Germinal center (tissue), 1 donor: Measurements from ENCODE around the gene LRIG1.
A peak's percentile ranks its signal among the peaks of the same experiment; 100 is the strongest.

Source experiments
- DNase-seq: peaks from one replicate; pipeline ENCODE4 v3.0.0; 2012; ENCODE audit warnings: mixed read lengths, low spot score

The LRIG1 gene

DNA sequence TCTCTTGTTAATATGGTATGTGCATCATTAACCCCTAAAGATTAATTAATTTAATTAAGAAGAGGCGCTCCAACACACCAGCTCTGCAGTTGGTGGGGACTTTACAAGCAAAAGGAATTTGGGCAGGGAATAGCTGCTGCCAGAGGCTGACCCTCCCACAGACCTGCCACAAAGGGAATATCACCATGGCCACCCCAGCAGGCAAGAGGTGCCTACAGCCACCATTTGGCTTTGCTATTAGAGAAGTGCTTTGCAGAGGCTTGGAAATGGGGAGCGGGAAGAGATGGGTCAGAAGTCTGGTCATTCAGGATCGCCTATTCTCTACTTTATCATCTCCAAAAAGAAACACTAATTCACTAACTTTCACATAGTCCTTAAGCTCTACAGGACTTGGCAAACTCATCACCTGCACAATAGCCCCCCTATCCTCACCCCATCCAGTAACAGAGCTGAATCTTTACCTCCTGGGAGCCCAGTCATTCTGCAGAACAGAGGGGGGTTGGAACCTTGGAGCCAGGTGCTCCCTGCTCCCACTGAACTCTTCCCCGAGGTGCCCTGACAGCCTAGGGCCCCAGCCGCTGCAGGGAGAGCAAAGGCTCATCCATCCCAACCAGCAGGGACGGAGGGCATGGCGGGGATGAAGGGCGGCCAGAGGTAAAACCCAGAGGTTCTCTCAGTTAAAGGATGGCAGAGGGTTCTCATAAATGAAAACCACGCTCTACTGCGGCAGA is 29.7 kb downstream of the LRIG1 start:
- no peak for DNase-seq

- no peak for DNase-seq
Observed at GRCh38 chr3:66470285-66470684, 30.5 kb downstream of the LRIG1 start.

DNA sequence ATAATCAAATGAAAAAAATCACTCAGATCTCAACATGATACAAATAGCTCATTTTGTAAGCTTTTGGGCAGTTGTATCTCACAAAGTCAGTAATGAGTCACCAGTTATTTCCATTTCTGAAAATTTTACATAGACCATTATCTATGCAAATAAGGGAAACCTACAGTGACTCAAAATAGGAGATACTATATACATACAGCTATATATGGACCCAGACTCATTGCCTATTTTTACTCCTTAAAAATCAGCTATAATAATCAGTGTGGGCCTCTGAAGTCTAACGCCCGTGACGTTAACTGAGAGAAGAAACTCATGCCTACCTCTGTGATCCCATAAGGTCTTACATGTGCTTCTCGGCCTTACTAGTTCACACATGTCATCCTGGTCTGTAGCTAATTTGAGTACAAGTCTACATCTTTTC is 31.6 kb downstream of the LRIG1 start:
- DNase-seq, result peak; percentile 27

- no peak for DNase-seq
Observed at GRCh38 chr3:66467996-66468735, 32.7 kb downstream of the LRIG1 start.

- DNase-seq, result no peak
Observed at GRCh38 chr3:66466606-66467270, 34.1 kb downstream of the LRIG1 start.

DNA sequence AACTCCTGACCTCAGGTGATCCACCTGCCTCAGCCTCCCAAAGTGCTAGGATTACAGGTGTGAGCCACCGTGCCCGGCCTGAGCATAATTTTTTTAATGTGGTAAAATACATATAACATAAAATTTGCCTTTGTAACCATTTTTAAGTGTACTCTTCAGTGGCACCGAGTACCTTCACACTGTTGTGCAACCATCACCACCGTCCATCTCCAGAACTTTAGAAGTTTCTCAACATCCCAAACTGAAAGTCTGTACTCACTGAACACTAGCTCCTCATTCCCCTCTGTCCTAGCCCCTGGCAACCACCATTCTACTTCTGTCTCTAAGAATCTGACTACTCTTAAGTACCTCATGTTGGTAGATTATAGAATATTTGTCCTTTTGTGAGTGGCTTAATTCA is 35.2 kb downstream of the LRIG1 start:
- DNase-seq, result no peak

DNA sequence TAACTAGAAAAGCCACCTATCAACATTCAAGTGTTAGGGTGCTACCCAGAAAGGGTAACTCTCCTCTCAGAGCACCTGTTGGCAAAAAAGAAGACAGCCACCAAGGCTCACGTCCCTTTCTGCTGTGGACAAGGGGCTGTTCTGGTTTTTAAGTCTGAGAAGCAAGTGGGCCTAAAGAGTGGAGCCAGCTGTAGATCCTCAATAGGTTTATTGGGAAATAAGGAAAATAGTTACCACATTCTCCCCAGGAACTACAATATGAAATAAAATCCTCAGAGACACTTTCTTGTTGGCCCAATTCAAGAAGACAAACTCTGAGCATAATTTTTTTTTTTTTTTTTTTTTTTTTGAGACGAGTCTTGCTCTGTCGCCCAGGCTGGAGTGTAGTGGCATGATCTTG is 35.8 kb downstream of the LRIG1 start:
- DNase-seq, result no peak

DNA sequence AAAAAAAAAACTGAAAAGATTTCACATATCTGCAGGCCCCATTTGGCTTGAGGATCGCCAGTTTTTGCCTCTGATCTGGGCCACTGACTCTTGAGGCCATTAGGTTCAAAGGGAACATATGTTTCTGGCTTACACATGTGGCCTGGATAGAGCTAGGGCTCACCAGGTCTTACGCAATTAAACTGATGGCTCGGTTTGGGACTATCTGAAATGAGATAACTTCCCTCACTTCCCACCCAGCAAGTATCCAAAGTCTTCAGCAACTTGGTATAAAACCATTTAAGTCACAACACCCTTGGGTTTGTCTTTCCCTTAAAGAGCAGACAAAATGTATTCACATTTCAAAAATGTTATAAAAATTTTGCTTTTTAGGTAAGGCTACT is 36.3 kb downstream of the LRIG1 start:
- no peak for DNase-seq

DNA sequence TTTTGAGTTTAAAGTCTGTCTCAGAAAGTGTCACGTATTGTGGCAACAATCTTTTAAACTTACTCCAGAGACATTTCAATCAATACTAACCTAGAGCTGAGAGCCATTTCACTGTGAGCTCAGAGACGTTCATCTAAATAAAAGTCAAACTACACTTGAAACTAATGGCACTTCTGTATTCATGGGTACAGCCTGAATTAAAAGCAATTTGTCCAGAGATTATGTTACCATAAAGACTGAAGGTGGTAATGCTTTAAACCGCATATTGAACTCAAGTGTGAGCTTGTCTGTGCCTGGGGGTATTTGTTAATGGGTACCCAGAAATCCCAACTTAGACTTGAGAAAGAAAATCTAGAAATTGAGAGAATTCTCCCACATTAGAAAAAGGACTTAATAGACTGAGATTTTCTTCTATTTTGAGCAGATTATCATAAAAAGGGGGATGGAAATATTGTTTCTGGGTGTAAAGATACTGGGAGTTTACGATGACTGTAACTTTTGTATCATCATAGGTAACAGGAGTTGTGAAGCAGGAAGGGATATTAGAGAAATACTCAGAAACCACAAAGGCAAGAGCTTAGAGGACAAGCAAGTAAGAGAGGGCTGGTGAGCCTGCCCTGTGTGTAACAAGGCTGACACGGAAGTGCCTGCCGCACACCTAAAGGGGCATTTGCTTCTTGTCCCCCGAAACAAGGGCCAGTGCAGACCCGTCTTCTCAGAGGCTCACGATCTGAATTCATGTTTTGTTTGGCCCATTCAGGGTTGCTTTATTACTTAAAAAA is 36.9 kb downstream of the LRIG1 start:
- no peak for DNase-seq

DNA sequence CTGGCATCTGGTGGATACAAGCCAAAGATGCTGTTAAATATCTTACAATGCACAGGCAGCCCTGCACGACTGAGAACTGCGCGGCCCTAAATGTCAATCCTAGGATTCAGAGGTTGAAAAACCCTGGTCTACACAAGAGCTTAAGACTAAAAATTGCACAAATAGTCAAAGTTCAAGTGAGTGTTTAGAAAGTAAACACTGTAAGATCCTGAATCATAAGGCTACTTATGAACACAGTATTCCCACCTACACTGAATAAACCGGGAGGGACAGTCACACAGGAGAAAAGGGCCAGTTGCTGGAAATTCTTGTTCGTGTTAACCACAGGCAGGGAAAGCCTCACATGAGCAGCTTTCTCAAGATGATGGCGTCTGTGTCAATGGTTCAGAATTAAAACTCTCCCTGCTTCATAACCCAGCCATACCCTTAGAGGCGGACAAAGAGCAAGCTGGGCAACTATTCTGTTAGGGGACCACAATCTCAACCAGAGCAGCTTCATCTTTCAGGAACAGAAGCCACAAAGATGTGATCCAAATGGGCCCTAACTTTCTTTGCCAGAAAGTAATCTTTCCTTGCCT is 37.7 kb downstream of the LRIG1 start:
- DNase-seq, result no peak

DNA sequence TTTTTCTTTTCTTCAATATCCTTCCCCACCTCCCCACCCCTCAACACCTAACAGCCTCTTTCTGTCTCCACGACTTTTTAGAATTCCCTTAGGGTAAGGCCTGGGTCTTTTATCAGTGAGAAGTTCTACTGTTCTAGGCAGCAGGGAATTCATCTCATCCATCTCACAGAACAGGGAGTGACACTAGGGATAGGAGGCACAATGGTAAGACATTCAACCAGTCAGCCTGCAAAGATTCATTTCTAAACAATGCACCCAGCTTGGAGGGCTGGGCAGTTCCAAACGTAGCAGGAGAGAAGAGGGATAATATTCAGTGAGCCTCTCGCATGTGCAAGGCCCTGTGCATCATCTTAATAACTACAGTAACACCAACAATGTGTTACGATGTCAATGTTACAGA is 43.6 kb downstream of the LRIG1 start:
- DNase-seq, result no peak

GRCh38 chr3:66456711-66457173 is 44.1 kb downstream of the LRIG1 start:
- DNase-seq, result no peak

GRCh38 chr3:66454464-66454859 is 46.4 kb downstream of the LRIG1 start:
- no peak for DNase-seq

- no peak for DNase-seq
Observed at GRCh38 chr3:66453651-66454463, 47.0 kb downstream of the LRIG1 start.

DNA sequence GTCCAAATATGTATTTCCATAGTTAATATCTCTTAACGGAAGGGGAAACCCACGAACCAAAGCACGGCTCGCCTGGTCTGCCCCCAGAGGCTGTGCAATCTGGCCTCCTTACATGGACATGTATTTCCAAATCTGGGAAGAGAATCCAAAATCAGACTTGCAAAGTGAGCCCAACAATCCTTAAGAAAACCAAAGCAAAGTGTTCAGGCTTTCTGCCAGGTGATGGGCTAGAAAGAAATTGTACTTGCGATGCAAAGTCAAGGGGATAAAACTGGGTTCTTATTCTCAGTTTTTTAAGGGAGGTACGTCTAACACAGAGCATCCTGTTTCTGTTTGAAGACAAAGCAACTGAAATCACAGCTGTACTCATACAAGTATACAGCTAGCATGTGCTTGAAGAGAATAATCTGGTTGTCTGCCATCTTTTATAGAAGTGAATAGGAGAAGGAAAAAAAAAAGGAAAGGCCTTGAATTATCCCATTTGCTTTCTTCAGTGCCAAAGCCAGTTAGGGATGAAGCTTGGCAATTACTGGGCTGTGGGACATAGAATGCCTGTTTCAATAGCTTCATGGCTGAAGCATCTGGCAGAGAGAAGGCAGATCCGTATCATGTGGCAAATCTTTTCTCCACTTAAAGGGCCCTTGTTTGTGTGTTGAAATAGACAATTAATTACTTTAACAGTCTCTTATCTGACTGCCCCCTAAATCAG is 48.4 kb downstream of the LRIG1 start:
- DNase-seq, result no peak

DNA sequence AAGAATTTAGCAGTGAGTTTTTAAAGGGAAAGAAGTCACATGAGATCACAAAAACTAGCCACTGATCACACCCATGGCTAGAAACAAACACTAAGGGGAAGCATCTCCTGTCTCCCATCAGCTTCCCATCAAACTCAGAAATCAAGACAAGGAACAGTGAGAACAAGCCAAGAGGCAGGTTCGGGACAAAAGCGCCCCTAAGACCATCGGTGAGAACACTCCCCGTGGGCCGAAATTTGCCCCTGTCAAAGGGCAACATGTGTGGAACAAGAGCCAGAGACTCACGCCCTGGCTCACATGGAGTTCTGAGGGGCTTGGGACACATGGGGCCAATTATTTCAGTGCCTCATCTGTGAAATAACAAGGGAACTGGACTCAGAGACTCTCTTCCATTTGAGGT is 49.1 kb downstream of the LRIG1 start:
- no peak for DNase-seq

DNA sequence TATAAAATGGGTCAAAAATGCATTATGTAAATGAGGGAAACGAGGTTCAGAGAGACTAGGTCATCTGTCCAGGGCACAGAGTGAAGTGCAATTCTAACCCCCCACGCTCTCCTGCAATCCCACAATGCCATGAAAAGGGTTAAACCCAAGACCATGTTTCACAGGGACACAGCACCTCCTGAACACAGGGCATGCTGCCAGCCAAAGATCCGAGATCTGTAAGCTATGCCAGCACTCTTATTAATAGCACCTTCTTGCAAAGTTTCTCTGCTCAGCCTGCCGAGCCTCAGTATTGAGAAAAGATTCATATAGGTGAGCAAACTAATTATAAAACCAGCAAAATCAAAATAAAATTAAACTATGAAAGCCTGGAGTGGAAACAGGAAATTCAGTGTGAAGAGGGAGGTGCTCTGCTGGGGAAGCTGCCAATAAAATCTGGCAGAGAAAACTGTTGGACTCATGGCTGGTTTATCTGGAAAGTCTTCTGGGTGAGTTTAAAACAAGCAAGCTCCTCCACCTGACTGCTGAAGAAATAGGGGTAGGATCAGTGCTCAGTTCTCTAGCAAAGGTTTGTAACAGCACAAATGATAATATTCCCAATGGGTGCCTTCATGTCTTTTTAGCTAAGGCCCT is 50.3 kb downstream of the LRIG1 start:
- no peak for DNase-seq

DNA sequence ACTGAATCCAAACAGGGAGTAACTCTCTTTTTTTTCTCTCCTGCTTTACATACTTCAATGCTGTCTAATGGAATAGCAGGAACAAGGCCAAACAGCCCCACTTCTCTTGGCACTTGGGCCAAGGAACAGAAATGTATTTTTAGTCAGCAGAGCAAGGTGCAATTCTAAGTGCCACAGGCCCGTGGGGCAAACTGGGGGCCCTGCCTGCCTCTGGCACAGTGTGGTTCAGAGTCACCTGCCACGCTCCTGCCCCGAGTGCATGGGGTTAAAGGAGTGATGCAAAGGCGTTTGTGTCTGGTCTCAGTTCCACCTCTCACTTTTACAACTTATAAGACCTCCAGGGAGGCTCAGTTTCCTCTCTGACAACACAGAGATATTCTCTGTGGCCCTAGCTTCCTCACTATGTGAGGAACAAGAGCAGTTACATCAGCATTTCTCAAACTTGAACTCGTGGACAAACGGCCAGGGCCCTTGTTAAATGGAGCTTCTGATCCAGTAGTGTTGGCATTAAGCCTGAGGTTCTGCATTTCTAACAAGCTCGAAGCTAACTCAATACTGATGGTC is 51.3 kb downstream of the LRIG1 start:
- no peak for DNase-seq

DNA sequence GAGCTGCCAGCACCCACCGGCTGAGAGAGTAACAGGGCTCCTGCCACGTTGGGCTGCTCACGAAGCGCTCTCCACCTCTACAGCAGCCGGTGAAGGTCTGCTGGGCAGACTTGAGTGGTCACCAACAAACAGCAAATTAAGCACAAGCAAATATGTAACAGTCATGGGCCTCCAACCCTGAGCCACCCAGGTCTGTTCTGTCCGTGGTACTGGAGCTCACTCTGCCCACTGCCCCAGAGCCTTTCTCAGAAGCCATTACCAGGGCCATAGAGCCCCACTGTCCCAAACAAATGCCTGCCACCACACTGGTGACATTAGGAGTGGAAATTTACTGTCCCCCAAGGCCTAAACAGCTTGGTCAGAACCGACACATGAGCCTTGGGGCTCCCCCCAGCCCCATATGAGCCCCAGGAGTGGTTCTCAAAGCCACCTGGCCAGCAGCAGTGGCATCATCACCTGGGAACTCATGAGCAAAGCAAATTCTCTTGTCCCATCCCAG is 56.6 kb downstream of the LRIG1 start:
- DNase-seq, result no peak
